ENCODE measurements around the gene KCTD16.

KCTD16 gene

DNA sequence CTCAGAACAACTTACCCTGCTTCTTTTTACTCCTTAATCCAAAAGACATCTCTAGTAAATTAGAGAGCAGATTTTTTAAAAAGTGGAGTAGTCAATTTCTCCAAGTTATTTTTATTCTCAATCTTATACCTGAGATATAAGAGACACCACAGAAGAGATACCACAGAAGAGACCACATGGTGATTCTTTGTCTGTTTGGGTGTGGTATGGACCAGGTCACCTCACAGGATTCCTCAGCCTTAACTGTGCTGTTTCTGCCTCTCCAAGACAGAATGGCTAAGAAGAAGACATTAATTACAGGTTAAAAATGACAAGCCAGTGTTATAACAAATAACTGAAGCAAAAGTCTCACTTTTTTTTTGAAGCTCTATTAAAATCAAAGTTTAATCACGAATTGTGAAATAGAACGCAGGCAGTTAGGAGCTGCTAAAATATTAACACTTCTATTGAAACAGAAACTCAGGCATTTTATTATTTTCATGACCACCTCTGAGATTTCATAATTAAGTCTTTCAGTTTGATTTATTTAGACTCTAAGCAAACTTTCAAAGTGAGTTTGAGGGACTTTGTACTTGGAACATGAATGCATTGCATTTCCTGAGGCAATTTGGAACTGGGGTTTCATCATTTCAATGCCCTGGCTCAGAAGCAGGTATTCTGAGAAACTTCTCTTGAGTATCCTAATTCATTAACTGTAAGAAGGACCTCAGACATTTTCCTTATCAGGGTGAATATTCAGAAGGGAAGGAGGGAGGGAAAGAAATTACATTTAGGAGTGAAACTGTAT lies 280.7 kb downstream of the KCTD16 start:
- in situ Hi-C loops (cut with HindIII; ENCODE audit: low sequenced_read_pairs) = no loop called here

DNA sequence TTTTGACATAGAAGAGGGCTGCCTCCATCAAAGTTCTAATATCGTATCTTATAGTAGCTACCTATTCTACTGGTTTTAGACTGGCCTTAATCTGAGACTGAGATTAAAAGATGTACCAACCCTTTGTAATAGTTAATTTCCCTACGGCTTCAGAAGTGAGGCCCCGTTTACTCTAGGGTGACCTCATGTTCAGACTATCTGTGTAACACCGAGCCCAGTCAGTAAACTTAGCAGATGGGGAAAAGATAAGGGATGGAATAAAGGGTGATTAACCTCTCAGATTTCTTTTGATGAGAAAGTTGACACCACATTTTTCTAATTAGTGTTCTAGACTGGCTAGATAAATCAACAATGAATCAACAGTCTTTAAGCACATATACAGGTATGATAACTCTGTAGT lies 283.1 kb downstream of the KCTD16 start:
- in situ Hi-C loops (cut with HindIII; ENCODE audit: low sequenced_read_pairs) = no loop called here

DNA sequence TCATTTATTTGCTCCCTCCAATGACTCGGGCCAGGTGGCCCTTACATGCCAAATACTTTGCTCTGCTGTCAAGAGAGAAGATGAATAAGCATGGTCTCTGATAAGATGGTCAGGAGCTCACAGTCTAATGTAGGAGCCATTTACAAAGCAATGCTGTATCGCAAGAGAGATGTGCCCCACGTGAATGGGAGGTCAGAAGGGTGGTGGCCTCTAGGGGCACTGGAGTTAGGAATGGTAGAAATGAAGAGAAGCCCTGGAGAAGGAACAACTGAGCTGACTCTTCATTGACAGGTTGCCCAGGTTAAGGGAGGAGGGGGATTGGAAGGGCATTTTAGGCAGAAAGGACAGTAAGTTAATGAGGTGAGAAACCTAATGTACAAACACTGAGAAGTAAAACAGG lies 286.5 kb downstream of the KCTD16 start:
- in situ Hi-C loops (cut with HindIII; ENCODE audit: low sequenced_read_pairs) = no loop called here

DNA sequence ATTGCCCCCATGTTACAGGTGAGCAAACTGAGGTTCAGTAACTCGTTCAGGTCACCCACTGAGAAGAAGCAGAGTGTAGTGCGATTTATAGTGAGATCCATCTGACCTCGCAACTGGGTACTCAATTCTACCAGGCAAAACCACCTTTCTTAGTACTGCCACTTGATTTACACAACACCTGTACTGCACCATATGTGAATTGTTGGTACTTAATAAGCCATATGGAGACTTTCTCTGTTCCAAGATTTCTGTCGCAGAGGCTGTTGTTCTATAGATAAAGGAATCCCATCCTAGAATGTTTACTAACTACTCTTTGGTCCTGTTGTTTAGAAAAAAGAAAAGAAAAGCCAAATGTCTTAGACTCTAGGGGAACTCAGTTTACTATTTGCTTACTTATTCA lies 287.5 kb downstream of the KCTD16 start:
- in situ Hi-C loops (cut with HindIII; ENCODE audit: low sequenced_read_pairs) = no loop called here

DNA sequence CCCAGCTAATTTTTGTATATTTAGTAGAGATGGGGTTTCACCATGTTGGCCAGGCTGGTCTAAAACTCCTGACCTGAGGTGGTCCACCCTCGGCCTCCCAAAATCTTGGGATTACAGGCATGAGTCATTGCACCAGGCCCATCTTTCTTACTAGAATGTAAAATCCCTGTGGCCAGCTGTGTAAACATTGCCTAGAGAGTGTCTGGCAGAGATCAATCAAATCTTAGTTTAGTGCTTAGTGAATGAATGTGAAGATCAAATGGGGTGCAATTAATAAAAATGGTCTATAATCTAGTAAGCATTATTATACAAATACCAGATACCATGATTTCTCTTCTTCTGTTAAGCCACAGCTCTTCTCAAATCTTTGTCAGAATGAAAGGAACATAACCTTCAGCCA lies 289.9 kb downstream of the KCTD16 start:
- in situ Hi-C loops (cut with HindIII; ENCODE audit: low sequenced_read_pairs) = no loop called here

DNA sequence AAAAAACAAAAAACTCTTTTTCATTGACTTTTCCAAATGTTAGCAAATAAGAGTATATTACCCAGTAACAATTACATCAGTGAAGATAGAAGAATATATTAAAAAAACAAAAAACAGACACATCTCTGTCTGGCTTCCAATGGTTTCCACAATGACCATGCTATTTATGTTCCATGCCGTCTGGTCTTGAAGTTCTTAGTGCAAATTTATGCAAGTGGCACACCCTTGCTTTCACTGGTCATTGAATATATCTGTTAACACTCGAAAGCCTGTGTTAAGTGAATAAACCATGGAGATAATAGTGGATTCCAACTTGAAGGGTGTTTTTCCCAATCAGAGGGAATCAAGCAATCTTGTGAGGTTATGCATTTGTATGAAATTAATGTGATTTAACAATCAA lies 291.9 kb downstream of the KCTD16 start:
- in situ Hi-C loops (cut with HindIII; ENCODE audit: low sequenced_read_pairs) = no loop called here

DNA sequence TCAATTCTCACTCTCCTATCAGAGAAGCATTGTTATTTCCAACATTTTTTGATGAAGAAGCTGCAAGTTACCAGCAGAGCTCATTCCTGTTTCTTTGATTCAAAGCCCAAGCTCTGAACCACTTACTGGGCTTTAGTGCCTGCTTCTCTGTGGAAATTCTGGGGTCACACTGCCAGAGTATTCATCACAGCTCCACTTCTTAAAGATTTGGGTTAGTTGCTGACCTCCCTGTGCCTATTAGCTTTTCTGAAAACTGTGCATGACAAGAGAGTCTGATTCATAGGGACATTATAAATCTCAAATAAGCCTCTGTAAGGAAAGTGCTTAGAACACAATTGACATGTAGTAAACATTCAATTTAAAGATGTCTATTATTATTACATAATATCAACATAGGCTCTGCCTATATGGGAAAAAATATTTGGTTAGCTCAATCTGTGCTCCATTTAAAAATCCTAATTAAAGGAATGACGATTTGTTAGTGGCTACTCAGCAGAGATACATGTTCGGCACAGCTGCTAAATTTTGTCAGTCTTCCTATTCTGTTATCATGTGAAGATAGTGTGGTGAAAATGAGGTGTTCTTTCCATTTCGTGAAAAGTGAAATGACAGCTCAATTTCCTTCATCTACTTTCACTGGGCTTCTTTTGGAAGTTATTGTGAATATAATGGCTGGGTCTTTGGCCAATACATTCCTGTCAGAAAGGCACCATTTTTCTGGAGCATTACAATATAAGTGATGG lies 293.0 kb downstream of the KCTD16 start:
- in situ Hi-C loops (cut with HindIII; ENCODE audit: low sequenced_read_pairs) = no loop called here

DNA sequence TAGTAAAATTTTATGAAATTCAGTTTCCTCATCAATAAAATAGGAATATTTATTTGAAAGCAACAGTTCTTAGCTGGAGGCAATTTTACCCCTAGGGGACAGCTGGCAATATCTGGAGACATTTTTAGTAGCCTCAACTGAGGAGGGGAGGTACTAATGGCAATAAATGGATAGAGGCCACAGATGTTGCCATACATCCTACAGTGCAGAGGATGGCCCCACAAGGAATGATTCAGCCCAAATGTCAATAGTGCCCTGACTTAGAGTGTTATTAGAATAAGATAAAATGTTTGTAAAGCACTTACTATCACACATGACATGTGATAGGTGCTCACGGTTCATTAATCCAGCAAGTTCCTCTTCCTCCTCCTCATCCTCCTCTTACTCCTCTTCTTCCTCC lies 293.6 kb downstream of the KCTD16 start:
- in situ Hi-C loops (cut with HindIII; ENCODE audit: low sequenced_read_pairs) = no loop called here

DNA sequence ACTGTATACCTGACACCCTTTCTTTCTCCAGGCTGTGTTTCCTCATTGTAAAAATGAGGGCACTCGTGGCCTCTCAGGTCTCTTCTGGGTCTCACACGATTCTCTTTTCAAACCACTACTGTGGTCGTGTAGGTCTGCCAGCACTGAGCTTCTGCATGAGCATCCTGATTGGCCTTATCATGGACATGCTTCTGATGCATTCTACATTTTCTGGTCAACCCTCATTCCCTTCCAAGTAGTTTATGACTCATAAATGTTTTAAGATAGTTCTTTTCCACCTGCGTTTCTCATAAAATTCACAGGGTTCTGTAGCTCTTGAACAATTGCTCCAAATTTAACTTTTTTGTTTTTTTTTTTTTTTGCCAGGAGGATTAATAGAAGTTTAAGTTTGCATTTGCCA lies 294.8 kb downstream of the KCTD16 start:
- in situ Hi-C loops (cut with HindIII; ENCODE audit: low sequenced_read_pairs) = no loop called here

DNA sequence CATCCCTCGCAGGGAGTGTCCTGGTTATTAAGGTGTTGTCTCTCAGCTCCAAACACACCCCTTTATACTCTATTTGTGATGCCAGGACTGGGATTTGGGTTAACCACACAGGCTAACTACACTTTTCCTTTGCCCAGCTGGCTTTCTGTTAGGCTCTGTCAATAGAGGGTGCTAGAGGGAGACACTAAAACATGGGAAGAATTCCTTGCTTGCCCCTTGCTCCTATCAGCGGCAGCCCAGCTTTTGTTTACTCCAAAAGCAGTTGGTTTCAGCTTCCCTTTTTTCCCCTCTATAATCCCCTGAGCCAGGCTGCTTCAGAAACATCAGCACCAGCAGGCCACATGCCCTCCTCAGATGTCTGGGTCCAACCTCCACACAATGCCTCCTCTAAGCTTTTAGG lies 297.1 kb downstream of the KCTD16 start:
- in situ Hi-C loops (cut with HindIII; ENCODE audit: low sequenced_read_pairs) = no loop called here

DNA sequence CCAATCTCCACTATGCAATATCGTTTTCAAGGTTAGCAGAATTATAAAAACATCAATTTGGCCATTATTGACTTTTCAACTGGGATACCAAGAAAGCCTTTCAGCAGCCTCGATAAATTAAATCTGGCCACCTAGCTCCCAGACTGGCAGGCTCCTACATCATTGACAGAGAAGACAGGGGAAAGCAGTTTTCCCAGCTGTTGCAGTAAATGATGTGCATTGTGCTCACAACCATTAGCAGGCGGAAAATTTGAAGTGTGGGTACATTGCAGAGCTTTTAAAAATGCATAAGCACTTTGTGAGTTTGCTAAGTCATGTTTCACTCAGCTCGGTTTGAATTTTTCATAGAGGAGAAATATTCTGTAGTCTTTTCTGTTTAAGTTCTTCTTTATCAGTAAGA lies 297.9 kb downstream of the KCTD16 start:
- in situ Hi-C loops (cut with HindIII; ENCODE audit: low sequenced_read_pairs) = no loop called here

DNA sequence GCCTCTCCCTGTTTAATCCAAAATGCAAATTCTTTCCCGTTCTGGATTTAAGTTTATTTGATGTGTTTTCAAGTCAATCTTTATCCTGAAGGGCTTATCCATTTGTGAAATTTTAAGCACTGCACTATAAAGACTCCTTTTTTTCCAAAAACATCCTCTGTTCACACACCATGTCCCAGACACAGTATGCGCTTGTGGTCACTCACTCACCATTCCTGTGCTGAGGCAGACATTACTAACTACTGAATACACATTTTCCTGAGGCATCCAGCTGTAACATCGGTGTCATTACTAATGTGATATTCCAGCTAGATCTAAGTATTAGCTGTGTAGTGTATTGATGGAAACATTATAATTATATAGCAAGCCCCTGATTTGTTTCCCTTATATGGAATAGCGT lies 298.4 kb downstream of the KCTD16 start:
- in situ Hi-C loops (cut with HindIII; ENCODE audit: low sequenced_read_pairs) = no loop called here

DNA sequence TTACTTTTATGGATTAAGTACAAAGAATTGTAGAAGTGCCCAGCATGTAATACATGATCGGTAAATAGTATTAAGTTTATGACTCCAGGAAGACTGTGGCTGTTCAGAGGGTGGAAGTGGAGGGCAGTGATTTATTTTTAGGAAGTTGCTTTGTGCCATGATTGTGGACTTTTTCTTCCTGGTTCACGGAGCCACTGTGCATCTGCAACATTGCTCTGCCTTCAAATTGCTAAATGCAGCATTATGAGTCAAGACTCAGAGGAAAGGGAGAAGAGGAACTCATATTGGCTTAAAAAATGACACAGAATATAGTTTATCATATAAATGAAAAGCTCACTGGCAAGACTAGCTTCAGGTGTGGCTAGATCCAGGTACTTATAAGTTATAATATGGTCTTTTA lies 301.5 kb downstream of the KCTD16 start:
- in situ Hi-C loops (cut with HindIII; ENCODE audit: low sequenced_read_pairs) = no loop called here

DNA sequence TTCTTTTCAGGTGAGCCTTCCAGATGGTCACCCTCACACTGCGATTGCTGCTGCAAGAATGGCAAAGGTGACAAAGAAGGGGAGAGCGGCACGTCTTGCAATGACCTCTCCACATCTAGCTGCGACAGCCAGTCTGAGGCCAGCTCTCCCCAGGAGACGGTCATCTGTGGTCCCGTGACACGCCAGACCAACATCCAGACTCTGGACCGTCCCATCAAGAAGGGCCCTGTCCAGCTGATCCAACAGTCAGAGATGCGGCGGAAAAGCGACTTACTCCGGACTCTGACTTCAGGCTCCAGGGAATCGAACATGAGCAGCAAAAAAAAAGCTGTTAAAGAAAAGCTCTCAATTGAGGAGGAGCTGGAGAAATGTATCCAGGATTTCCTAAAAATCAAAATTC lies 303.0 kb downstream of the KCTD16 start:
- in situ Hi-C loops (cut with HindIII; ENCODE audit: low sequenced_read_pairs) = no loop called here

DNA sequence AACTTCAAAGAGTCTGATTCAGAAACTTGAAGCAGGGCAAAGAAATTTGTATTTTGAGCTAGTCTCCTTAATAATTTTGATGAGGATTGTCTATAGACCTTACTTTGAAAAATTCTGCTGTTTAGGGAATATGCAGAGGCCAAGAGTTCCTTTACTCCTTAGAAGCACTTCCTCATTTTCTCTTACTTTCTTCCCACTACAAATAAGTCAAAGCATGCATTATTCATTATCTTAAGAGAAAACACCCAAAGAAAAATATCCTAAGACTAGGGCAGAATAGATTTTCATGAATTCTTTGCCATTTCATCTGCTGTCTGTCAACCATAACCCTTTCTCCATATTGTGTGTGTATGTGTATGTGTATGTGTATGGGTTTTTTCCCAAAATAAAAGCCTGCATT lies 307.9 kb downstream of the KCTD16 start:
- in situ Hi-C loops (cut with HindIII; ENCODE audit: low sequenced_read_pairs) = no loop called here

DNA sequence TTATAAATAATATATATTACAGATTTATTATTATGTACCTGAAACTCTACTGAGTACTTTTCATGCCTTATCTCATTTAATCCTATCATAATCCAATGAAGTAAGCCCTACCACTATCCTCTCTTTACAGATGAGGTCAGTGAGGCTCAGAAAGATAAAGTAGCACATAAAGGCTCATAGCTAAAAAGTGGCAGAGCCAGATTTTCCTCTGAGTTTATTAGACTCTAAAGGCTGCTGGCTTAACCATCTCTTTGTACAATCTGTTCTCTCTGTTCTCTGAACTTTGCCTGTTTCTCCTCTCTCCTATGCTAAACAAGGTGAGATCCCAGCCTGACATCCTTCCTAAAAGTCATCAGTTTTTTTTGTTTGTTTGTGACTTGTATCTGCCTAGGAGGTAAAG lies 311.2 kb downstream of the KCTD16 start:
- in situ Hi-C loops (cut with HindIII; ENCODE audit: low sequenced_read_pairs) = no loop called here

DNA sequence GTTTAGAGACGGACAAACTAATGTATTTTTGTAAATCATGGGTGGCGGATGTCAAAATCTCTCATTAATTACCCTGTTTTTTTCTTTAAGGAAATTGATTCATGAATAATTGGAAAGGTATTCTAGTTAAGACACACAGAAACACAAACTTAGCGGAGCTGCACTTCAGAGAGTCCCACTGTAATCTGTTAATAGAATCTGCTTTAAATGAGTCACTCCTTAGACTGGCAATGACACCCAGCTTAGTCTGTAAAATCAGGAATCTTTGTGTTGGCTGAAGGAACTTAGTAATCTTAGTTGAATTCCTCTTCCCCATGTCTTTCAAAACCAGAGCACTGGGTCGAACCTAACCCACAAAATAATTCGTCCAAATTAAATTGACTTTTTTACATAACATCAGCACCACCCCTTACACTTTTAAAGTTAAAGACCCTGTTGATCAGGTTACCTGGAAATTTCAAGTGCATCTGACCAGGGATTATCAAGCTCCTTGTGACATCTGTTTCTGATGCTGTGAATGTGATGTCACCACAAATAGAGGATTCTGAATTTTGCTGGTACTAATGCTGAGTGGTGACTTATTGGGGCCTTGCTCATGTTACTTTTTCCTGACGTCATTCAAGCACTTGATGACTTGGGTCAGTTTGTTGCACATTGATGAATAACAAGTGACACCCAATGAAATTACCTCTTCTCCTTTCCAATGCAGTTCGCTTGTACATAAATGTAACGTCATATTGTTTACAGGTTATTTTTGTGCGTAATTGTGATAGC lies 313.6 kb downstream of the KCTD16 start:
- in situ Hi-C loops (cut with HindIII; ENCODE audit: low sequenced_read_pairs) = no loop called here

DNA sequence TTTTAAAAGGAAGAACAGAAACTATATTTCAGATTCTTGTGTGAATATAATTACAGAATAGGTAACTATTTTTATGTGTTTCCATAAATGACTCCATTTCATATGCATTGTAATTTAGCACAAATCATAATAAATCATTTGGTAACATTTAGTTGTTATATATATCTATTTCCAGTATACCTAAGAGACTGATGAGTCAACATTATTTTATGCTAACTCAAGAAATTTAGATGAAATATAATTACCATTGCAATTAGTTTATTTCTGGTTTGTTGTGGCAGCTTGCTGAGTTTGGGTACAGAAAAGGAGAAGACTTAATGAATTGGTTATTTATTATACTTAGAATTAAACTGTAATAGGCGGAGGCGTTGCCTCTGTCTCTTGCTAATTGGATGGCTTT lies 314.9 kb downstream of the KCTD16 start:
- in situ Hi-C loops (cut with HindIII; ENCODE audit: low sequenced_read_pairs) = no loop called here

DNA sequence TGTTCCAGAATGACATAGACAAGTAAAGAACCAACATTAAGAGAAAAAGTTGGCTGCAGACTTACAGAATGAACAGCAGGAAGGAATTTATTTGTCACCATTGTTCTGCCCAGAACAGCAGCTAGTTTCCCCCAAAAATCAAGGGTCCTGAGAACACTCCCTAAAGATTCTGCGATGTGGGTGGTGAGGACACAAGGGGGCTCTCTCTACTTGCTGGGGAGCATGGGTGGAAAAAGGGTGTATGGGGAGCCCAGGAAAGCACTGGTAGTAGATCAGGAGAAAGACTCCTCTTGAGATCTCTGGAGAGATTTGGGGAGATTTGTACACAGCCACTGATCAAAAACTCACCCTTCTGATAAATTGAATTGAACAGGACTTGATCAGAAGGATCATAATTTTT lies 316.5 kb downstream of the KCTD16 start:
- in situ Hi-C loops (cut with HindIII; ENCODE audit: low sequenced_read_pairs) = no loop called here

DNA sequence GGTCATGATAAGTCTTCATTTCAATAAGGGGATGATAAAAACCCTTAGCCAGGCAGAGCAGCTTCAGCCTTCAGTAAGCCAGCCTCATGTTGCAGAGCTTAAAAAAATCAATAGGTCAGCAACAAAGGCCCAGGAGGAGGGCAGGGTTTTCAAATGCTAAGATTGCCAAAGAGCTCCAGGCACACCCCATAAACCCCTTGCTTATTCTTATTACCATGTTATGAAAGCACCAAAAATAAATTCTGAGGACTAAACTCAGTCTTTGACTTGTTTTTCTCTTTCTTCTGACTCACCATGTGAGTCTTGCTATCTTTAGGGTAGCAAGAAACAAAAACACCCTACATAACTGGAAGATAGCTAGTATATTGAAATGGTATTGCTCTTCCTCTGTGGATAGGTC lies 317.1 kb downstream of the KCTD16 start:
- in situ Hi-C loops (cut with HindIII; ENCODE audit: low sequenced_read_pairs) = no loop called here

DNA sequence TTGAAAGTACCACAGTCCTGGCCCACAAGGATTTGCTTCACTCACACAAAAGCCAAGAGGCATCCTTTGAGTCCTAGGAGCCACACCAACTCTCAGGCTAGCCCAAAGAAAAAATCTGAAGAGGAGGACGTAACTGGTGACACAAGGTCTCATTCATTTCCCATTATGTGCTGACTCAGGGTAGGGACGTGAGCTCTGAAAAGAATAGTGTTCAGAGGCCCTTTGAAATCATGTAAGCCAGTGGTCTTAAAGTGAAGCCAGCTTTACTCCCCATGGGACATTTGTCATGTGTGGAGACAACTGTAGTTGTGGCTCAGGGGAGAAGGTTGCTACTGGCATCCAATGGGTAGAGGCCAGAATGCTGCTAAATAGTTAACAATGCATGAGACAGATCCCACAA lies 332.4 kb downstream of the KCTD16 start:
- in situ Hi-C loops (cut with HindIII; ENCODE audit: low sequenced_read_pairs) = no loop called here

Measured in DLD1 (cell line).